Tibial nerve (tissue), 4 donors: Measurements from ENCODE around the gene KIAA1217. TPM values are rescaled to one million over a fixed set of nuclear protein-coding genes. Genes with fewer than 3 reads are reported as not detected.

Source experiments
- DNase-seq, 2 donors: peaks; one replicate each; pipeline ENCODE4 v3.0.0-alpha.2; 2019; ENCODE audit warnings: low spot score in 2 of 2
- H3K27ac ChIP-seq, 4 donors: fragments of 200-600 bp; sonication (generic) in 3 of 4; one replicate each; pipeline ENCODE4 v1.5.1; 2017 to 2019; ENCODE audit warnings: mild to moderate bottlenecking in 1 of 4
- H3K27me3 ChIP-seq, 2 donors: fragments of 200-600 bp; sonication (generic) in 1 of 2; one replicate each; pipeline versions ENCODE4 v1.5.1 to v1.6.0; 2017 to 2019
- H3K36me3 ChIP-seq, 3 donors: fragments of 200-600 bp; sonication (generic); one replicate each; pipeline ENCODE4 v1.5.1; 2018 to 2019
- H3K4me1 ChIP-seq, 4 donors: fragments of 200-600 bp; sonication (generic) in 3 of 4; one replicate each; pipeline ENCODE4 v1.5.1; 2017 to 2019
- H3K4me3 ChIP-seq, 4 donors: fragments of 200-600 bp; sonication (generic) in 3 of 4; one replicate each; pipeline ENCODE4 v1.5.1; 2017 to 2019; ENCODE audit warnings: mild to moderate bottlenecking in 1 of 4, moderate library complexity in 1 of 4
- H3K9me3 ChIP-seq, 4 donors: fragments of 200-600 bp; sonication (generic) in 3 of 4; one replicate each; pipeline ENCODE4 v1.5.1; 2017 to 2019
- CTCF ChIP-seq, 5 experiments: fragments of 200-600 bp in 3 of 5; fragments of 450-650 bp in 2 of 5; sonication (generic) in 3 of 5; IDR thresholded peaks; one replicate each; pipeline ENCODE4 v1.5.1; 2016 to 2019; ENCODE audit warnings: antibody characterized with exemption in 5 of 5, mild to moderate bottlenecking in 3 of 5, moderate library complexity in 2 of 5
- EP300 ChIP-seq, 2 donors: sonication (generic); formaldehyde crosslinking; IDR thresholded peaks; one replicate each; pipeline ENCODE4 v1.6.1; 2017; ENCODE audit warnings: antibody characterized with exemption in 2 of 2, mild to moderate bottlenecking in 1 of 2
- POLR2A ChIP-seq, 2 donors: fragments of 450-650 bp; IDR thresholded peaks; one replicate each; pipeline ENCODE4 v1.6.1; 2017; ENCODE audit warnings: antibody characterized with exemption in 2 of 2, mild to moderate bottlenecking in 2 of 2, moderate library complexity in 2 of 2
- WGBS, 2 donors: methylation state at CpG; one replicate each; pipeline ENCODE4 v1.1.5; 2018; 5-methylcytosine and 5-hydroxymethylcytosine counted together
- total RNA-seq, 4 donors: library from RNA; depleted of rRNA; stranded (reverse); fragments of >200 nt; gene quantifications; one replicate each; pipeline ENCODE4 v1.1.0, GENCODE V29; 2016

KIAA1217 gene
- total RNA-seq, 4 donors from 2014 or later: 38.5 to 88.1 (median 58.3) TPM

- H3K4me1 ChIP-seq: peaks cover 0 to 67% (median 20%) of the 10 kb centered on the region in 4 donors
- no peaks in the 10 kb centered on the region for H3K27me3 ChIP-seq
- TF ChIP-seq EP300 (IDR thresholded peaks at IDR 0.05) (no peak), POLR2A (IDR thresholded peaks at IDR 0.05) (no peak), CTCF (IDR thresholded peaks at IDR 0.05) (no peak)
- DNase-seq: no peak
- H3K4me3 ChIP-seq: peak overlapping the region; percentile 42 to 64 (median 50)
- 1 to 2% methylated on average over 5 of the region's 5 CpGs for WGBS, 2 donors
- H3K9me3 ChIP-seq: no peaks in the 10 kb centered on the region
- H3K27ac ChIP-seq: peak overlapping the region; percentile 74 to 94 (median 84)
- H3K36me3 ChIP-seq: no peaks in the 10 kb centered on the region
Observed at GRCh38 chr10:24209432-24209771, 464 bp downstream of the KIAA1217 start.

GRCh38 chr10:24209946-24210491, 1.1 kb downstream of the KIAA1217 start:
- Histone ChIP-seq H3K4me1 (peaks cover 0 to 73% (median 26%) of the 10 kb centered on the region in 4 donors), H3K27me3 (no peaks in the 10 kb centered on the region), H3K4me3 (peak overlapping the region; percentile 42 to 64 (median 50)), H3K27ac (peak overlapping the region; percentile 38 to 94 (median 82)), H3K9me3 (no peaks in the 10 kb centered on the region), H3K36me3 (no peaks in the 10 kb centered on the region)
- DNase-seq: no peak
- WGBS, 2 donors: 9 to 11% methylated on average over 12 of the region's 12 CpGs
- TF ChIP-seq POLR2A (IDR thresholded peaks at IDR 0.05) (no peak), CTCF (IDR thresholded peaks at IDR 0.05) (no peak), EP300 (IDR thresholded peaks at IDR 0.05) (no peak)

- TF ChIP-seq CTCF (IDR thresholded peaks at IDR 0.05) (no peak), EP300 (IDR thresholded peaks at IDR 0.05) (no peak), POLR2A (IDR thresholded peaks at IDR 0.05) (no peak)
- Histone ChIP-seq H3K27ac (peak overlapping the region in 3 of 4 donors; percentile 74 to 94 (median 90)), H3K4me1 (peaks cover 0 to 78% (median 31%) of the 10 kb centered on the region in 4 donors), H3K4me3 (peak overlapping the region in 3 of 4 donors; percentile 49 to 64 (median 51)), H3K9me3 (no peaks in the 10 kb centered on the region), H3K36me3 (no peaks in the 10 kb centered on the region), H3K27me3 (no peaks in the 10 kb centered on the region)
- DNase-seq: no peak
- WGBS, 2 donors: 64 to 70% methylated on average over 2 of the region's 2 CpGs
Observed at GRCh38 chr10:24210501-24210900, 1.6 kb downstream of the KIAA1217 start.

- 82 to 86% methylated on average over 4 of the region's 4 CpGs for WGBS, 2 donors
- no peaks in the 10 kb centered on the region for H3K36me3 ChIP-seq
- no peaks in the 10 kb centered on the region for H3K9me3 ChIP-seq
- peak overlapping the region in 2 of 4 donors; percentile 63 to 77 for H3K27ac ChIP-seq
- TF ChIP-seq CTCF (IDR thresholded peaks at IDR 0.05) (no peak), POLR2A (IDR thresholded peaks at IDR 0.05) (no peak), EP300 (IDR thresholded peaks at IDR 0.05) (no peak)
- peaks cover 0 to 82% (median 25%) of the 10 kb centered on the region in 4 donors for H3K4me1 ChIP-seq
- H3K4me3 ChIP-seq: no peak overlapping the region
- DNase-seq: no peak
- no peaks in the 10 kb centered on the region for H3K27me3 ChIP-seq
Observed at GRCh38 chr10:24213266-24213665, 4.3 kb downstream of the KIAA1217 start.

GRCh38 chr10:24213881-24214280, 4.9 kb downstream of the KIAA1217 start:
- H3K27me3 ChIP-seq: no peaks in the 10 kb centered on the region
- TF ChIP-seq EP300 (IDR thresholded peaks at IDR 0.05) (no peak), POLR2A (IDR thresholded peaks at IDR 0.05) (no peak), CTCF (IDR thresholded peaks at IDR 0.05) (no peak)
- WGBS, 2 donors: 95 to 98% methylated on average over 2 of the region's 2 CpGs
- peaks cover 0 to 2% (median 0%) of the 10 kb centered on the region in 3 donors for H3K36me3 ChIP-seq
- H3K9me3 ChIP-seq: no peaks in the 10 kb centered on the region
- H3K4me1 ChIP-seq: peaks cover 0 to 77% (median 25%) of the 10 kb centered on the region in 4 donors
- peak overlapping the region in 2 of 4 donors; percentile 63 to 77 for H3K27ac ChIP-seq
- DNase-seq: no peak
- H3K4me3 ChIP-seq: no peak overlapping the region
